K562 (cell line): Measurements from ENCODE around the gene ATP2A2. TPM values are rescaled to one million over a fixed set of nuclear protein-coding genes. Genes with fewer than 3 reads are reported as not detected.

Experiments
- ATAC-seq: fragments of 200-7000 bp; cut with Tn5 transposase; 3 replicates; pipeline ENCODE4 v1.9.1; 2020; ENCODE audit warnings: moderate library complexity
- BruUV-seq: library from RNA; stranded (reverse); fragments of 400-500 nt; replicated peaks from 2 replicates; lab custom pipeline; 2021; lab: Mats Ljungman, UMichigan
- CTCF ChIA-PET: fragments of 300-600 bp; formaldehyde crosslinking; extraction: SDS; loops from one replicate; lab custom pipeline; 2021; ENCODE audit warnings: low intra/inter-chr PET ratio; lab: Yijun Ruan, JAX
- POLR2A ChIA-PET: fragments of 300-600, 350-650 bp; sonication (Branson Sonifier 250); formaldehyde crosslinking; extraction: SDS; loops from one replicate; lab custom pipeline; 2021; ENCODE audit warnings: antibody characterized with exemption, inconsistent platforms; lab: Yijun Ruan, JAX
- DNase-seq, 4 experiments: peaks; one replicate each; pipeline versions ENCODE4 v3.0.0 to v3.0.0-alpha.2; 2011 to 2018; ENCODE audit warnings: low spot score in 3 of 4, mixed read lengths in 3 of 4; ENCODE audit errors: extremely low read depth in 1 of 4
- FAIRE-seq: peaks from 2 replicates; lab custom pipeline; 2011; peaks lifted over from hg19 to GRCh38; lab: Jason Lieb, UNC
- H2AFZ ChIP-seq: 2 replicates; pipeline ENCODE4 v1.6.0; 2011; ENCODE audit warnings: low read depth, low read length, control low read depth, inconsistent platforms
- H3K27ac ChIP-seq: fragments of 200-600 bp; 3 replicates; pipeline ENCODE4 v1.8.0; 2011; ENCODE audit warnings: low read depth, mild to moderate bottlenecking, control low read depth, inconsistent platforms, low read length, moderate library complexity, mixed read lengths; ENCODE audit errors: extremely low read depth
- H3K27me3 ChIP-seq, 2 experiments: fragments of 300-600 bp in 1 of 2; 2 replicates in 1 of 2; 3 replicates in 1 of 2; pipeline versions ENCODE4 v1.6.0 to v1.8.0; 2011; ENCODE audit warnings: inconsistent platforms in 2 of 2, low read length in 2 of 2, mild to moderate bottlenecking in 1 of 2, mixed read lengths in 1 of 2, moderate library complexity in 1 of 2; ENCODE audit not compliant: control insufficient read depth in 2 of 2, insufficient read depth in 2 of 2
- H3K36me3 ChIP-seq: fragments of 300-600 bp; 3 replicates; pipeline ENCODE4 v1.8.0; 2011; ENCODE audit warnings: mild to moderate bottlenecking, low read length, inconsistent platforms; ENCODE audit not compliant: control insufficient read depth, insufficient read depth
- H3K4me1 ChIP-seq, 2 experiments: fragments of 200-600 bp in 1 of 2; replicated peaks in 1 of 2; 2 replicates in 1 of 2; 3 replicates in 1 of 2; pipeline versions ENCODE4 v1.5.1 to v1.8.0; 2011; ENCODE audit warnings: inconsistent platforms in 2 of 2, low read length in 2 of 2, mild to moderate bottlenecking in 1 of 2, mixed read lengths in 1 of 2, moderate library complexity in 1 of 2; ENCODE audit not compliant: control insufficient read depth in 2 of 2, insufficient read depth in 2 of 2
- H3K4me2 ChIP-seq: 2 replicates; pipeline ENCODE4 v1.6.1; 2011; ENCODE audit warnings: low read length, control low read depth, inconsistent platforms, mixed read lengths; ENCODE audit not compliant: insufficient read depth
- H3K4me3 ChIP-seq: fragments of 200-600 bp; sonication (generic), shearing (Covaris generic); 2 replicates; pipeline ENCODE4 v1.5.1; 2016; ENCODE audit warnings: control low read depth, inconsistent platforms
- H3K79me2 ChIP-seq: fragments of 200-600 bp; 3 replicates; pipeline ENCODE4 v1.8.0; 2011; ENCODE audit warnings: low read length, inconsistent platforms; ENCODE audit not compliant: control insufficient read depth, insufficient read depth
- H3K9ac ChIP-seq, 2 experiments: 2 replicates each; pipeline versions ENCODE4 v1.6.0 to v1.6.1; 2011; ENCODE audit warnings: low read depth in 2 of 2, low read length in 2 of 2, control low read depth in 1 of 2, inconsistent platforms in 1 of 2, mild to moderate bottlenecking in 1 of 2, mixed read lengths in 1 of 2; ENCODE audit not compliant: insufficient read depth in 1 of 2
- H3K9me1 ChIP-seq: one replicate; pipeline ENCODE4 v1.6.0; 2011; ENCODE audit warnings: inconsistent platforms, mild to moderate bottlenecking, low read length, moderate library complexity; ENCODE audit not compliant: control insufficient read depth, insufficient read depth
- H3K9me3 ChIP-seq: replicated peaks from 2 replicates; pipeline ENCODE4 v1.5.1; 2011; ENCODE audit warnings: low read depth, low read length, inconsistent platforms; ENCODE audit not compliant: control insufficient read depth, insufficient read depth
- H4K20me1 ChIP-seq: replicated peaks from 2 replicates; pipeline ENCODE4 v1.6.1; 2011; ENCODE audit warnings: low read length, inconsistent platforms, mixed read lengths; ENCODE audit not compliant: control insufficient read depth, insufficient read depth
- MEF2A ChIP-seq: IDR thresholded peaks from 2 replicates; pipeline ENCODE4 v1.6.1; 2011; ENCODE audit warnings: low read depth, mild to moderate bottlenecking, low read length, moderate library complexity; ENCODE audit not compliant: control insufficient read depth
- MYNN ChIP-seq, 2 experiments: sonication (generic); formaldehyde crosslinking in 1 of 2; IDR thresholded peaks; 2 replicates each; pipeline versions ENCODE4 v1.5.0 to v1.6.1; 2016 to 2020; ENCODE audit warnings: antibody characterized with exemption in 1 of 2, missing genetic modification reagents in 1 of 2
- POLR2G ChIP-seq: fragments of 200-400 bp; formaldehyde crosslinking; IDR thresholded peaks from 2 replicates; pipeline ENCODE4 v1.6.1; 2017; ENCODE audit warnings: low read depth, mild to moderate bottlenecking, antibody characterized with exemption, low read length, moderate library complexity
- RBM22 ChIP-seq: fragments of 200-400 bp; formaldehyde crosslinking; IDR thresholded peaks from 2 replicates; pipeline ENCODE4 v1.6.1; 2018; ENCODE audit warnings: low read length, low read depth; ENCODE audit not compliant: poor library complexity, severe bottlenecking
- WGBS: fragments of 100-300 bp; shearing (Covaris generic); methylation state at CpG from one replicate; pipeline ENCODE4 v1.1.6; 2016; ENCODE audit warnings: low coverage, mixed read lengths; ENCODE audit not compliant: insufficient coverage; ENCODE audit errors: missing lambda C conversion rate; 5-methylcytosine and 5-hydroxymethylcytosine counted together
- in situ Hi-C: fragments of 300-500 bp; cut with MboI; formaldehyde crosslinking; loops from 4 replicates; pipeline ENCODE4 v1.15.0; 2018; ENCODE audit warnings: inconsistent platforms, mixed read lengths
- intact Hi-C: fragments of 100-400 bp; cut with micrococcal nuclease; formaldehyde crosslinking; loops from 2 replicates; pipeline ENCODE4 v1.14.2; 2022
- polyA plus RNA-seq, 8 experiments: library from polyadenylated mRNA; depleted of rRNA in 4 of 8; stranded (reverse) in 5 of 8; unstranded in 3 of 8; fragments of >200 nt; fragmentation: Nextera tagmentation in 2 of 8; fragmentation: Illumina TruSeq in 1 of 8; extraction: Ambion mirVana in 2 of 8; extraction: Trizol in 1 of 8; gene quantifications; 2 replicates each; pipeline versions ENCODE4 v1.2.1 to v1.2.3, GENCODE V29; 2011 to 2014; ENCODE audit warnings: inconsistent platforms in 1 of 8, missing spikeins in 1 of 8
- total RNA-seq, 7 experiments: library from RNA; depleted of rRNA in 6 of 7; stranded (reverse); fragments of >200 nt in 6 of 7; fragmentation: Illumina TruSeq in 2 of 7; extraction: Trizol in 2 of 7; gene quantifications; 2 replicates each; pipeline versions ENCODE4 v1.2.1 to v1.2.3, GENCODE V29; 2011 to 2021; ENCODE audit warnings: low replicate concordance in 1 of 7

The ATP2A2 gene
- total and polyA plus RNA-seq, 9 of the 15 experiments (the other 6 are each of a cell fraction or from before 2014, with no cell fraction given), result 5.2 to 205 (median 51.6) TPM

DNA sequence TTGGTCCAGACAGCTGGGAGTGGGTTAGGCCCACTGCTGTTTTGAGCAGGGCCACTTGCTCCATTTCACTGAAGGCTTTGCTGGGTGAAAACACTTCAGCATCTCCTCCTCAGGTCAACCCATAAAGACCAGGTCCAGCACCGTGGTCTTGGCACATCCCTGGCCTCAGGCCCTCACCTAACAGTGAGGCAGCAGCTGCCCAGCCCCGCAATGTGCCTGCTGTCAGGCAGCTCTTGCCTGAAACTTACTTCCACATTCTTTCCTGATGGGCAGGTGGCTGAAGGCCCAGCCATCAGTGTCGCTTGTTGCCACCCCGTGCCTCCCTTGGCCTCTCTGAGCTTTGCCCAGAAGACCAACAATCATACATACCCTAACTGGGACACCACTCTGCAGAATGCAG, 68.0 kb downstream of the ATP2A2 start:
- Histone ChIP-seq H3K36me3 (peaks cover 69% of the 10 kb centered on the region), H3K27me3 (no peaks in the 10 kb centered on the region), H3K4me2 (no peak overlapping the region), H3K4me3 (no peak overlapping the region), H4K20me1 (peaks cover 11% of the 10 kb centered on the region; the same call in 1 of the 2 replicates), H3K79me2 (no peaks in the 10 kb centered on the region), H3K9me1 (no peaks in the 10 kb centered on the region), H3K4me1 (peaks cover 8 to 18% of the 10 kb centered on the region in 2 experiments; a peak in 4 of 5 replicates), H2AFZ (no peak overlapping the region), H3K9me3 (no peaks in the 10 kb centered on the region), H3K9ac (peak overlapping the region in 1 of 2 experiments; percentile 32; a peak in 1 of 4 replicates), H3K27ac (no peak overlapping the region)
- ATAC-seq (no peak; the same call in 2 of the 3 replicates), FAIRE-seq (no peak), DNase-seq (no peak)
- intact Hi-C loops (no loop called here), in situ Hi-C loops (no loop called here)
- WGBS, result 97% methylated on average over 4 of the region's 4 CpGs
- TF ChIP-seq MEF2A (no peak), MYNN (IDR thresholded peaks at IDR 0.05) (0 out of 2 replicates have a peak, but pooled peaks have one; percentile 4), MYNN (CRISPR knock-in tag; IDR thresholded peaks at IDR 0.05) (no peak), POLR2G (peak; percentile 45; the same call in 1 of the 2 replicates), RBM22 (peak; percentile 69)
- BruUV-seq, result no TSS peak
- ChIA-PET POLR2A (interaction anchor here (0.7 to 3.2 kb wide), 11 partner anchors 9 to 247 kb away, joined by 3 to 18 read pairs (median 4); no protein-coding TSS in a partner anchor), CTCF (no interaction called here)
